T-helper 9 cell (primary cell): Measurements from ENCODE around the gene CNMD.

Experiments used
- DNase-seq: peaks from one replicate; pipeline ENCODE4 v3.0.0-alpha.2; 2020
- total RNA-seq, 2 donors: gene quantifications; one replicate each; lab custom pipeline; 2026; lab: John Stamatoyannopoulos, UW

Gene CNMD
- total RNA-seq = 0 reads per million in 2 donors

DNA sequence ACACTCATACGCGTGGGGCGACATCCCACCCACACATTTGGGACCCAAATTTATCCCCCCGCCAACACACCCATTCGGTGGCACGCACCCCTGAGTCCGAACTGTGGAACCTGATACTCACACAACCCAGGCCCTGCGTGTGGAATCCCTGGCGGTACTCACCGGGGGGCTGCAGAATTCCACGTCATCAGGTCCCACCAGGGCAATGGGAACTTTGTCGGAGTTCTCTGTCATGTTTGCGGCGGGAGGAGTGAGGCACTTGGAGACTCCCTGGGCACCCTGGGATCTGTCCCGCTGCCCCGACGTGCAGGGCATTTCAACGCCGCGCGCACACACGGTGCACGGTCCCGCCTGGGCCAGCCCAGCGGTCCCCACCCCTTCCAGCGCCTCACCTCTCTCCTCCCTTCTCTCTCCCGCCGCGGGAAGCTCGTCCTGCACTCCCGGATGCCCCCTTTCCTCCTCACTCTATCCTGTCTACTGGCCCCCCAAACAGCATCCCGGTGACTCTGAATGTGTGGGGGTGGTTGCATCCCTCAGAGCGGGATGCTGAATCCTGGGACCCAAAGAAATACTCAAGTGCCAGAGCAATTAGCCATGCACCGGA, at the start of gene CNMD:
Gene CNMD (minus strand): TSS at position 353 of the 604 bp plus-strand sequence. CDS start 119 bp downstream, at position 234.
- DNase-seq = no peak

GRCh38 chr13:52788011-52788410, 48.4 kb upstream of the CNMD start:
- no peak for DNase-seq

- no peak for DNase-seq
Measured at GRCh38 chr13:52787235-52787634, 47.6 kb upstream of the CNMD start.

GRCh38 chr13:52786766-52787165, 47.1 kb upstream of the CNMD start:
- no peak for DNase-seq

GRCh38 chr13:52785739-52786138, 46.1 kb upstream of the CNMD start:
- no peak for DNase-seq

DNA sequence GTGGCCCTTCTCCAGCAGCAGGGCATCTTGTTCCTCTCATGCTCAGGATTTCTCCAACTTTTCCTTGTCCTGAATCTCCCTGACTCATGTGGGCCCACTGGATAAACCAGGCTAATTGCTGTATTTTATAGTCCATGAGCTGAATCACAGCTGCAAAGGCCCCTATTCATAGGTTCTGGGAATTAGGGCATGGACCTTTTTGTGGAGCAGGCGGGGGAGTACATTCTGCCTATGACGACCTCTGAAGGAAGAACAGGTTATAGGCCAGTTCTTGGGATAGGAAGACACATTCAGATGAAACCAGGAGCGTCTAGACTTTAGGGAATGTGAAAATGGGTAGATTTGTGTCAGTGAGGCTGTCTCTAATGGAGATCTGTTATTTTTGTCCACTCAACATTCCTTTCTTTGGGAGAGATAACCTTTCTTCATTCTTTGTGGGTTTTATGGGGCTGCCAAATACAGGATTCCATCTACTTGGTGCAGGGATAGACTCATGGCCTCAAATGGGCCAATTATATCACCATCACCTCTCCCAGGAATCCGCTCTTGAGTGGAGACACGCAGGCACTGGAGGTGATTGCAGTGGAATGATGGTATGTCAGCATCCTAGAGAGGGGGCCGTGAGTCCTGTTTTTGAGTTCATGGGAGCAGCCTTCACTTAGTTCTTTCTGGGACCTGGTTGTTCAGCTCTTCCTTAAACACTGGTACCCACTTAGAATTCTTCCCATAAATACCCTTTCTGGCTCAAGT, 45.1 kb upstream of the CNMD start:
- no peak for DNase-seq

- DNase-seq = no peak
Measured at GRCh38 chr13:52783943-52784342, 44.3 kb upstream of the CNMD start.

DNA sequence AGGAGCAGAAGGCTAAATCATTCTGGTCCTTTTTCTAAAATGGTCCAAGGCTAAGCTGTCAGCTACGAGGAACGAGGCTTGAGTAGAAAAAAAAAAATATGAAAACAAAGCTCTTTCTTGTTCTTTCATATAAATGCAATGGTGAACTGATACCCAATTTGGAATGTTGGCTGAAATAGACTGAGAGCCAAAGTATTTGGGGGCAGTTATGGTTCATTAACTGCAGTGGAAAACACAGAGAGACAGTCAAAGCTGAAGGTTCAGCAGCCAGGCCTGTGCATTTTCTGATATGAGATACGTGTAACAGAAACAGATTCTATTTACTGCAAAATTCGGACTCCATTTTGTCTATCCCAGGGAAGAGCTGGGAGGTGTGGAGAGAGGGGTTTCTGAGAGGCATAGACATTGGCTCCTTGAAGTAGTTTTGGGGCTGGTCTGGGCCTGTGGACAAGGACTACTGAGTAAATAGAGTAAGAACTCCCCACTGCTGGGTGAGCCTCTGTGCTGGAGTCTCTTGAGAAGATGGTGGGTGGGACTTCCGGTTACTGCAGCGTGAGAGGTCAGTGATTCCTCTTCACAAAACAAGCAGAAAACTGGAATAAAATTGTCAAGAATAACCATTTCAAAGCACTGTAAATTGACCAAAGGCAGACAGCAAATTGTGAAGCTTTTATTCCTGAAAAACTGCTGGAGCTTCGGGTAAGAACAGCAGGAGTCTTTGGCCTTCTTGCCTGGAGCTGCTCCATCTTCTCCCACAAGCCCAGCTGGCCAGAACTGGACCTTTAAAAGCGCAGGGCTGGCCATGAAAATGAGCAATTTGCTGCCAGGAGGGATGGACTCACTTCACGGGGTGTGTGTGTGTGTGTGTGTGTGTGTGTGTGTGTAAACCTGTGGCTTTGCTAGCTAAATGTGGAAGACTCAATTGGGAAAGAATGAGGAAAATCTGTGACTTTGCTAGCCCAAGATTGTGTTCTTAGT, 43.1 kb upstream of the CNMD start:
- no peak for DNase-seq

DNA sequence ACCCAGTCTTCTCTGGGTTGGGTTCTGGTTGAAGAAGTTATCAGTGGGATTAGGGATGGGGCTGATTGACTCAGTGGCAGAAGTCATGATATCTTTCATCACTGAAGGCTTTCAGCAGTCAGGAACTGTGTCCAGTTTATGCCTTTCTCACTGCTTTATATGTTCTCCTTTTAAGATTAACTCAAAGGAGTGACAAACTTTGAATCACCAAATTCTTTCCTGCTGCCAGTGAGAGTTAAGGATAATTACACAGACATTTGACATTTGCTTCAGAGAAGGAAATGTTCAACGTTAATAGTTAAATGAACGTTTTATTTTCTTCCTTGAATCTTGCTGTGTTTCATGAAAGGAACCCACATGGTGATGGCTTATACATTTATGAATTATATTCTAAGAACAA, 41.0 kb upstream of the CNMD start:
- DNase-seq = no peak

DNA sequence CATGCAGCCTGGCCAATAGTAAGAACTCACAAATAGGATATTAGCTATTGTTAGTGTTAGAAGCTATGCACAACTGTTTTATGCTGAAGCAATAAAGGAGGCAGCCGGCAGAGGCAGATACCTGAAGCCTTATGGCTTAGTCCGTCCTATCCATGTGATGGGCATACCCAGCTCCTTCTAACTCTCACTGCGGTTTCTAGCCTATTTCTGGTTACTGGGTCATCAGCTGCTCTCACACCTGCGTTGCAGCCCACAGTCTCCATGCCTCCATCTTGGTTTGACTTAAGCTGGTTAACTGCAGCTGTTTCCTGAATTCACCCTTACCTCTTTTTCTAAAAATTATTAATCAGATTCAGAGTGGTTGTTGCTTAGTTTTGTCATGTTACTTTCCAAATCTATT, 40.5 kb upstream of the CNMD start:
- no peak for DNase-seq

- no peak for DNase-seq
Measured at GRCh38 chr13:52779103-52779502, 39.5 kb upstream of the CNMD start.

- DNase-seq = no peak
Measured at GRCh38 chr13:52776726-52777125, 37.1 kb upstream of the CNMD start.

DNA sequence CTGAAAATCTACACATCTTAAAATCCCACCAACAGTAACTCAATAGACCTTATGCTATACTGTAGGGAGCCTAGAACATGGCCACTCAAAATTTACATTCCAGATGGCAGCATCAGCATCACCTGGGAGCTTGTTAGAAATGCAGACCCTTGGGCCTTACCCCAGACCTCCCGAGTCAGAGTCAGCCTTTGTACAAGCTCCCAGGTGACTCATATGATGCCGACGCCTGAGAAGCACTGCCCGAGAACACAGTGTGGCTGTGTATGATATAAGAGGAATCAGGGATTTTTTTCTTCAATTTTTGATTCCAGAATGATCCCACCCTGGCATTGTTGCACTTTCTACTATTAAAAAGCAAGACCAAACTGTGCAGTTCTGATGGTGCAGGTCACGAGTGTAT, 35.9 kb upstream of the CNMD start:
- DNase-seq = no peak

GRCh38 chr13:52767949-52768516, 28.4 kb upstream of the CNMD start:
- no peak for DNase-seq

GRCh38 chr13:52765611-52766390, 26.2 kb upstream of the CNMD start:
- no peak for DNase-seq

GRCh38 chr13:52760077-52760476, 20.5 kb upstream of the CNMD start:
- DNase-seq = no peak

DNA sequence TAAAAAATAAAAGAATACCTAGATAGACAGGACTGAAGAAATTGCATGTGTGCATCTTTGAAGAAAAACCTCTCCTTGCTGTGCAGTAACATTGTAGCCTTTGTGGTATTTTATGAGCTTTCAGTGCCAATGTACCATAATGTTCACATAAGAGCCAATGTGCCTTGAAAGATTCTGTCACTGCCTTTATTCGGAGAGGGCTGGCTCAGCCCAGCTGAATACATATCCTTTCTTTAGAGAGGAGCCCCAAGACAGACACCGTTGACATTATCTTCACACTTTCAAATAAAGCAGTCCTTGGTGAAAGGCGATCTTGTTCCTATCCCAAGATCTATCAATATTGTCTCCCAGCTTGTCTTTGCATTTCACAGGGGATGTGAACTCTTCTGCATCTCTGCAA, 18.5 kb upstream of the CNMD start:
- DNase-seq = no peak

DNA sequence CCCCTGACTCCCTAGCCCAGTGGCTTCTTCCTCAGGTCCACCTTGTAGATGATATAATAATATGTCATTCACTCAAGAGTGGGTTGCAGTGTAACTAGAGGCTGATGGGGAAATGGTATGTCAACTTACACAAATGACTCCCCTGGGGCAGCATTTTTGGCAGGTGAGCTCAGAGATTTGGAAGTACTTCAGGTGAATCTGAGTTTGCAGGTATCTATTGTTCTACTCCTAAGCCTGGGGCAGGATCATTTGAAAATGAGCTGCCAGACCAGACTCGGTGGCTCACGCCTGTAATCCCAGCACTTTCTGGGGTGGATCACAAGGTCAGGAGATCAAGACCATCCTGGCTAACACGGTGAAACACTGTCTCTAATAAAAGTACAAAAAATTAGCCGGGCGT, 11.6 kb upstream of the CNMD start:
- no peak for DNase-seq

DNA sequence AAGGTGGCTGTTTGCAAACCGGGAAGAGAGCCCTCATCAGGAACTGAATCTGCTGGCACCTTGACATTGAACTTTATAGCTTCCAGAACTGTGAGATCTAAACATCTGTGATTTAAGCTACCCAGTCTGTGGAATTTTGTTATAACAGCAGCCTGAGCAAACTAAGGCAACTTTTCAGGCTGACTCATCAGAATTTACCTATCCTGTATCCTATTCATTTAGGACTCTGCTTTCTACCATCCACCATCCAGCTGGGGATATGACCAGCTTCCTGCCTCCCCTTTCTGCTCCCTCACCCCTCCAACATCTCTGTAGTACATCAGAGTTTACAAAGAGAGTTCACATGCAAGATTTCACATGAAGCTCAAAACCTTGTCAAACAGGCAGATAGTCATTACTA, 11.1 kb upstream of the CNMD start:
- DNase-seq = no peak

DNA sequence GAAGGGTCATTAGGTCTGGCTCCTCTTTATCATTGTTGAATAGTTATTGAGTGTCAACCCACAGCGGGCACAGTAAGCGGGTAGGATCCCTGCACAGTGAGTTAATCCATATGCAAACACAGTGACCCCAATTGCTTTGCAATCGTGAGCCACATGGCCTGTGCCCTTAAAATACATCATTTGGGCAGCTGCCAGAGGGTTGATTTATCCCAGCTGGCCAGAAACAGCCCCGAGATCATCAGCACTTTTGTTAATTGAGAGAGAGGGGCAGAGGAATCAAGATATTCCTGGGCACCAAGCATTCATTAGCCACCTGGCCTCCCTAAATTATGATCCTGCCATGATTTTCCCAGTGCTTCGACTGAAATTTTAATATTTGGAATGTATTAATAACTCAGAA, 9.8 kb upstream of the CNMD start:
- DNase-seq = no peak

GRCh38 chr13:52746141-52746540, 6.5 kb upstream of the CNMD start:
- DNase-seq = no peak

GRCh38 chr13:52744842-52745375, 5.3 kb upstream of the CNMD start:
- no peak for DNase-seq
